ENCODE results near the gene LILRB3.
"Not testable (repeated sequence)": the region's sequence is repeated elsewhere in the genome, so short reads cannot be mapped to it uniquely, and the experiment has no call there.

LILRB3 gene

DNA sequence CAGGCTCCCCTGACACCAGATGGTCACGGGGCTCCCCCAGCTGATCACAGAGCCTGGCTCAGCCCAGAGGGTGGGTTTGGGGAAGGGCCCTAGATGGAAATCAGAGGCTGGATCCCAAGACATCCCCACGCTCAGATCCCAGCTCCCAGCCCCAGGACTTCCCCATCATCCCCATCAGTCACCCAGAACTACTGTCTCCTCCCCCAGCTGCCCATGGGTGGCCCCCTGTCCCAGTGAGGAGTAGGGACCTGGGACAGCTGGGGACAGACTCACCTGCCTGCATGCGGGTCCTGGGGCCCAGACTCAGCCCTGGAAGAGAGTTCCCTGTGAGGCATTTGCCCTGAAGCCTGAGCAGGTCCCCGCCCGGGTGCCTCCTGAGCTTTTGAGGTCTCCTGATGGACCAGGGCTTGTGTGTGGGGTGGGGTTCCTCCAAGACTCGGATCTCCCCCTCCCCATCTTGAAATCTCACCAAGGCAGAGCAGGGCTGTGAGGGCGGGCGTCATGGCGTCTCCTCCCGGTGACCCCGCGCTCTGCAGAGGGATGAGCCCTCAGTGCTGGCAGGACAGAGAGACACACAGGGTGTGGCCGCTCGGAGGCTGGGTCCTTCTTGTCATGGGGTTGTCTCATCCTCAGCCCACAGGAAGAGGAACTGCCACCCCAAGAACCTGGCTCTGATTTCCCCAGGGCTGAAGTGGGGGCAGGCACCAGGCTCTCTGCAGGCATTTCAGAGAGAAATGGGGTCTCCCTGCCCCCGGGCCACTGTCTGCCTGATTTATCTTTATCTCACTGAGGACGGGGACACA is at the start of gene LILRB3:
TSS of gene LILRB3 (minus strand) at position 534 of the 803 bp plus-strand sequence. CDS start at position 503, 31 bp downstream.
- H3K27me3 Mint-ChIP-seq = peaks cover 38% of the 10 kb centered on the region
- not testable (repeated sequence) for H3K4me1 Mint-ChIP-seq, H3K36me3 Mint-ChIP-seq, H3K27ac Mint-ChIP-seq, H3K4me3 Mint-ChIP-seq, H3K9me3 Mint-ChIP-seq
- ATAC-seq = peak; percentile 39

DNA sequence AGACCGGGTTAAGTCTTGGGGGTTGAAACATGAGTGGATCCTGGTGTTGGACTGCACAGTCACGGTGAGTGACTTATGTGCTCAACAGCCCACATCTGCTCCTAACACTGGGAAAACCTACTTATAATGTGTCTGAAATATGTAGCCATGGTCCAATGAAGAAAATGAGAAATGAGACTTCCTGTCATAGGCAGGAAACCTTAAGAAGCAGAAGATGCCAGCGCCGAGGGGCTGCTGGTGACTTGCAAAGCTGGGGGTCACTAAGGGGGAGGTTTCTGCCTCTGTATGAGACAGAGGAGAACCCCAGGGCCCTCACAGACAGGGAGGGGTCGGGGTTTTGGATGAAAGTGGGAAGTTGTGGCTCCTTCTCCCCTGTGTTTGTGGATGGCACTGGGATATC is 49.4 kb upstream of the LILRB3 start:
- not testable (repeated sequence) for H3K9me3 Mint-ChIP-seq

DNA sequence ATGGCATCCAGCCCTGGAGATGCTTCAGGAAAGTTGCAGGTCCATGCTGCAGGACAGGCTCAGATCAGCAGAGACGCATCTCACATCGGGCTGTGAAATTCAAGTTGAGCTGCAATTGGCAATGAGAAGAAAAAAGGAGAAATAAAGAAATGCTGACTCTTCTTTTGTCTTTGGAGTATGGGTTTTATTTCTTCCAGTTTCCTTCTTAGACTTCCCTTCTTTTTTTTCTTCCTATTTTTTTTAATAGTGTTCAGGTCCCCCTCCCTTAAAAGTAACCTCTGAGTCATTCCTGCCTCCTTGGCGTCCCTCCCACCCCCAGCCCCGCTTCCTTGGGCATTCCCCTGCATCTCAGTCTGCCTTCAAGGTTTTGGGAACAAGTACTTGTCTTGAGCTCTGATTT is 48.8 kb upstream of the LILRB3 start:
- not testable (repeated sequence) for H3K36me3 Mint-ChIP-seq, H3K9me3 Mint-ChIP-seq, H3K4me3 Mint-ChIP-seq, ATAC-seq, H3K27ac Mint-ChIP-seq
- peaks cover 48% of the 10 kb centered on the region for H3K27me3 Mint-ChIP-seq
- peaks cover 14% of the 10 kb centered on the region for H3K4me1 Mint-ChIP-seq

More for the DNA sequence above, 49.4 kb upstream of the LILRB3 start:
- peaks cover 48% of the 10 kb centered on the region for H3K27me3 Mint-ChIP-seq
- H3K36me3 Mint-ChIP-seq, H3K4me3 Mint-ChIP-seq, H3K27ac Mint-ChIP-seq, ATAC-seq: not testable (repeated sequence)
- H3K4me1 Mint-ChIP-seq = peaks cover 14% of the 10 kb centered on the region

DNA sequence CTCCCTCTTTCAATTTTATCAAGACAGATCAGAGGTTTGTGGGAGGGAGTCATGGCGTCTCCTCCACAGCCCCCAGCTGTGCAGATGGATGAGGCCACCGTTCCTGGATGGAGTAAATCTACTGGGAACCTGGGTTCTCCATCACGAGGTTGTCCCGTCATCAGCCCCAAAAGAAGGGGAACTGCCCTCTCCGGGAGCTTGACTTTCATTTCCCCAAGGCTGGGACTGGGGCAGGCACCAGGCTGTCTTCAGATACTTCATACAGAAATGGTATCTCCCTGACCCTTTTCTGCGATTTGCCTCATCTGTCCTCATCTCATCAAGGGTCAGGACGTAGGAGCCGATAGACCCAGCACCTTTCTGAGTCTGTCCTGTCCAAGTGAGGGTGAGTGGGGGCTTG is 48.3 kb upstream of the LILRB3 start:
- peak; percentile 47 for ATAC-seq
- peaks cover 45% of the 10 kb centered on the region for H3K27me3 Mint-ChIP-seq
- H3K27ac Mint-ChIP-seq = no peak overlapping the region
- no peaks in the 10 kb centered on the region for H3K9me3 Mint-ChIP-seq
- peaks cover 19% of the 10 kb centered on the region for H3K4me1 Mint-ChIP-seq
- H3K36me3 Mint-ChIP-seq = no peaks in the 10 kb centered on the region
- no peak overlapping the region for H3K4me3 Mint-ChIP-seq

DNA sequence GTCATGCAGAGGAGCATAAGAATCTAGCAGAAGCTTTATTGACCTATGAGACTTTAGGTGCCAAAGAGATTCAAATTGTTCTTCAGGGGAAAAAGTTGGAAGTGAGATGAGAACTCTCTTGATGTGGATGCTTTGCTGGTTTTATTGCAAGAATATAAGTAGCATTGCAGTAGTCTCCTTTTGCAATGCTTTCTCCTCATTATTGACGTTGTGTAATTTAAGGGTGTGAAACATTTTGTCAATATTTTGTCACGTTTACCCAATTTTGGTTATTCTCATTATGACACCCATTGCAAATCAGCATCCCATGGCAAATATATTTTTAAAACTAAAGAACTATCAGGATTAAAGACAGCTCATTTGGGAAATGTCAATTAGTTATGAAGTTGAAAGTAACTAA is 46.1 kb upstream of the LILRB3 start:
- no peaks in the 10 kb centered on the region for H3K36me3 Mint-ChIP-seq
- no peaks in the 10 kb centered on the region for H3K9me3 Mint-ChIP-seq
- H3K27ac Mint-ChIP-seq = no peak overlapping the region
- H3K27me3 Mint-ChIP-seq = peaks cover 36% of the 10 kb centered on the region
- peaks cover 21% of the 10 kb centered on the region for H3K4me1 Mint-ChIP-seq
- no peak for ATAC-seq
- no peak overlapping the region for H3K4me3 Mint-ChIP-seq

DNA sequence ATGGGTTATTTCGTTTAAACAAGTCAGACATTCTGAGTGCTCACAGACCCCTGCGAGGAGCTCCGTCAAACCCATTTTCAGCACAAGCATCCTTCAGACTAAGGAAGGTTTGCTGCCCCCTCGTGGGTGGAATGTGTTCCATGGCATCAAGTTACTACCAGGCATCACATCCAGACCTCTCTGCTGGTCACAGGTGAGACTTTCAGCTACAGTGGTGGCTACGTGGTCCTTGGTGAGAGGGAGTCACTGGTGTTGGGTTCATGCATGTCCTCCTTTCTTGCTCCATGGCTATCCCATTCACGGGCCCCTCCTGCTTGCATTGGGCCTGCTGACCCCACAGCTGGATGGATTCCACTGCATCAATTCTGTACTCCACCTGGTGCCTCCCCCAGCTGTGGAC is 43.3 kb upstream of the LILRB3 start:
- Mint-ChIP-seq H3K27ac (no peak overlapping the region), H3K27me3 (peaks cover 18% of the 10 kb centered on the region), H3K9me3 (no peaks in the 10 kb centered on the region), H3K4me1 (peaks cover 9% of the 10 kb centered on the region), H3K36me3 (no peaks in the 10 kb centered on the region), H3K4me3 (no peak overlapping the region)
- ATAC-seq = peak; percentile 69

DNA sequence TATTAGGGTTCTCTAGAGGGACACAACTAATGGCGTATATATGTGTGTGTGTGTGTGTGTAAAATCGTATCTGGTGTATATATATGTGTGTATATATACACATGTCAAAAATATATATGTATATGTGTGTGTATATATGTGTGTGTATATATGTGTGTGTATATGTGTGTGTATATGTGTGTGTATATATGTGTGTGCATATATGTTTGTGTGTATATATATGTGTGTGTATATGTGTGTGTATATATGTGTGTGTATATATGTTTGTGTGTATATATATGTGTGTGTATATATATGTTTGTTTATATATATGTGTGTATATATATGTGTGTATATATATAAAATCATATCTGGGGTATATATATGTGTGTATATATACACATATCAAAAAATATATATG is 39.7 kb upstream of the LILRB3 start:
- Mint-ChIP-seq H3K36me3 (no peaks in the 10 kb centered on the region), H3K27me3 (peaks cover 16% of the 10 kb centered on the region), H3K4me1 (peaks cover 7% of the 10 kb centered on the region)

DNA sequence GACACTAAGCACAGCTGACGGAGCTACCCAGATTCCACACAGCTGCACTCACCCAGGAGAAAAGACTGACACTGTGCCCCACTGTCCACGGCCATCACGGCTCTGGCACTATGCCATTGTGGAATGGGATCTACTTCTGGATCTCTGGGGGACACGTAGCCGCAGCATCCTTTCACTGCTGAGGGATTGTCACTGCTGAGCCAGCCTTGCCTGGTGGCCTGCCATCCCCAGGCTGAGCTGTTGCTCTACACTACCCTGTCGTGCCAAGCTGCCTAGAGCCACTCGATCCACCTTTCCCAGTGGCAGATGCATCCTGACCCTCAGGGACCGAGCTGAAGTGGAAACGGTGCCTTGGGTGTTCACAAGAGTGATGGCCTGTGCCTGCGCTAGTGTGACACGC is 39.3 kb upstream of the LILRB3 start:
- Mint-ChIP-seq H3K36me3 (no peaks in the 10 kb centered on the region), H3K4me3 (no peak overlapping the region), H3K27ac (no peak overlapping the region), H3K9me3 (no peaks in the 10 kb centered on the region), H3K4me1 (peaks cover 7% of the 10 kb centered on the region), H3K27me3 (peaks cover 19% of the 10 kb centered on the region)
- ATAC-seq = no peak

More for the DNA sequence above, 39.7 kb upstream of the LILRB3 start:
- Mint-ChIP-seq H3K9me3 (no peaks in the 10 kb centered on the region), H3K4me3 (no peak overlapping the region), H3K27ac (no peak overlapping the region)
- ATAC-seq = no peak

DNA sequence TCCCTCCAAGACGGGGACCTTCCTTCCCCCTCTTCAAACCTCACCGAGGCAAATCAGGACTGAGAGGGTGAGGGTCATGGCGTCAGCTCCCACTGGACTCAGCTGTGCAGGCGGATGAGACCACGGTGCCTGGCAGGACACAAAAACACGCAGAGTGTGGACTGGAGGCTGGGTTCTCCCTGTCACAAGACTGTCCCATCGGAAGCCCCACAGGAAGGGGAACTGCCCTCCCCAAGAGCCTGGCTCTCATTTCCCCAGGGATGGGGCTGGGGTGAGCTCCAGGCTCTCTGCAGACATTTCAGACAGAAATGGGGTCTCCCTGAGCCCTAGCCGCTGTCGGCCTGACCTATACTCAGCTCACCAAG is 34.3 kb upstream of the LILRB3 start, which contains the start of gene LILRB5:
TSS of gene LILRB5 (minus strand) at position 158 of the 365 bp plus-strand sequence. CDS start at position 78, 80 bp downstream.
- Mint-ChIP-seq H3K4me1 (no peaks in the 10 kb centered on the region), H3K36me3 (no peaks in the 10 kb centered on the region), H3K27me3 (peaks cover 47% of the 10 kb centered on the region), H3K9me3 (no peaks in the 10 kb centered on the region), H3K27ac (no peak within 1 kb of the TSS), H3K4me3 (no peak within 1 kb of the TSS)
- no peak for ATAC-seq

DNA sequence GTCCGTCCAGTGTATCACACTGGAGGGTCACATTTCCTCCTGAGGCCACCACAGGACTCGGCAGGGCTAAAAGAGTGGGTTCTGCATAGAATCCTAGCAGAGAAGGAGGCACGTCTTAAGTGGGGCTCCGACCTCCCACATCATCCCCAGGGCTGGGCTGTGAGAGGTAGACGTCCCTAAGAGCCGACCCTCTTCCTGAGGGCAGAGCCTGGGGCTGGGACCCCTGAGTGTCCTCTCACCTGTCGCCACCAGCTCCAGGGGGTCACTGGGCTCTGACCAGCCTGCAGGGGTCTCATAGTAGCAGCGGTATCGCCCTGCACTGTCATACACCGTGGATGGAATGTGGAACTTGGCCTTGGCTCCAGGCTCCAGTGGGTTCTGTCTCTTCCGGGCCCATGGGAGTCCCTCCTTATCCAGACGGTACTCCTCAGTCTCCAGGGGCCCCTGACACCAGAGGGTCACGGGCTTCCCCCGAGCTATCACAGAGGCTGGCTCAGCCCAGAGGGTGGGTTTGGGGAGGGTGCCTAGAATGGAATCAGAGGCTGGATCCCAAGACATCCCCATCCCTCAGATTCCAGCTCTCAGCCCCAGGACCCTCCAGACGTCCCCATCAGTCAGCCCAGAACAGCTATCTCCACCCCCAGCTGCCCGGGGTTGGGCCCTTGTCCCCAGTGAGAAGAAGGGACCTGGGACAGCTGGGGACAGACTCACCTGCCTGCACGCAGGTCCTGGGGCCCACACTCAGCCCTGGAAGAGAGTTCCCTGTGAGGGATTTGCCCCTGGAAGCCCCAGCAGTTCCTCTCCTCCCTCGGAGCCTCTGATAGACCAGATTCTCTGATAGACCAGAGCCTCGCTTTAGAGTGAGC is 33.7 kb upstream of the LILRB3 start:
- H3K4me1 Mint-ChIP-seq = no peaks in the 10 kb centered on the region
- H3K4me3 Mint-ChIP-seq = no peak overlapping the region
- ATAC-seq = no peak
- no peaks in the 10 kb centered on the region for H3K9me3 Mint-ChIP-seq
- H3K36me3 Mint-ChIP-seq = no peaks in the 10 kb centered on the region
- H3K27me3 Mint-ChIP-seq = peaks cover 53% of the 10 kb centered on the region
- no peak overlapping the region for H3K27ac Mint-ChIP-seq

DNA sequence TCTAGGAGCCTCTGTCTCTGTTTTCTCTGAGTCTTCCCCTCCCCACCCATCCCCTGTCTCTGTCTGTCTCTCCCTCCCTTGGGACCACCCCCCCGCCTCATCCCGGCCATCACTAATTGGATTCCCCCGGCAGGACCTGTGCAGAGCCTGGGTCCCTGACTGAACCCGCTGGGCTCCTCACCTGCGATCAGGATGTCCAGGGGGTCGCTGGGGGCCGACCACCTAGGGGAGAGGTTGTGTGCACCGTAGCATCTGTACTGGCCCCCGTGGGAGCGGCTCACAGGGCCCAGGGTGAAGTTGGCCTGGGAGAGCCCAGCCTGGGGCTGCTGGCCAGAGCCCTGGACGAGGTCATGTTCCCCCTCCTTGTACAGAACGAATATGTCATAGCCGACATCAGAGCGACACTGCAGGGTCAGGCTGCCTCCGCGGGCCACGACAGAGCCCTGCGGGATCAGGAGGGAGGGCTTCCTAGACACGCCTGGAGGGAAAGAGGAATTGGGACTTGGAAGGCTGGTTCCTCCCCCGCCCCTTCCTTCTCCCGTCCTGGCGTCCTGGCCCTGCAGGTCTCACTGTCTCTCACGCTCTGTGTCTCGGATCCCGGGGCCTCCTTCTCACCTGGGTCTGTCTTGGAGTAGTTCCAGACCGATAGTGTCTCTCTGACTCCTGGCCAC is 32.4 kb upstream of the LILRB3 start:
- peaks cover 5% of the 10 kb centered on the region for H3K4me1 Mint-ChIP-seq

DNA sequence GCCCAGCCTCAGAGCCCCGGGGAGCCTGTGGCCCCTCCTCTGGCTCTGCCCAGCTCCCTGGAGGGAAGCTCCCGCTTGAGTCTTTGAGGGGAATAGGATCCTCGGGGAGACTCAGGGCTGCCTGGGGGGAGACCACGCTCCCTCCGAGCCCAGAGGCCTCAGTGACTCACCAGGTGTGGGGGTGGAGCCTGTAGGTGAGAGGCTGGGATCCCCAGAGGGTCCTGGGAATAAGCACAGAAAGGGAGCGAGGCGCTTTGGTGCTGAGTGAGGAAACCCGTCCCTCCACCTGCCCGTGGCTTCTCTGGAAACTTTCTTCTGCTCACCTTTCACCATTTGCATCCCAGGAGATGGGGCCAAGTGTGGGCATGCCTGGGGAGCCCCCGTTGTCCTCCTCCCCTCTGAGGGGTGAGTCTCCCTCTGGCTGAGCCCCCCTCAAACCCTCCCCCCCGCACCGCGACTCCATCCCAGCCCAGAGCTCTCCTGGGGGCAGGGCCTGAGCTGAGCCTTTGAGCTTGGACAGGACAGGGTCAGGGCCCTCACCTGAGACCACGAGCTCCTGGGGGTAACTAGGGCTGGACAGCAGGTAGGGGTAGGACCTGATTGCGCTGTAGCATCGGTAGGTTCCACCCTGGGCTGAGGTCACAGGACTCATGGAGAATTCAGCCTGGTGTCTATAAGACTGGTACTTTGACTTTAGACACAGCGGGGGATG is 31.5 kb upstream of the LILRB3 start:
- H3K4me1 Mint-ChIP-seq = peaks cover 6% of the 10 kb centered on the region
- H3K27me3 Mint-ChIP-seq = peaks cover 67% of the 10 kb centered on the region
- no peak for ATAC-seq
- H3K27ac Mint-ChIP-seq = no peak overlapping the region
- H3K4me3 Mint-ChIP-seq = no peak overlapping the region
- no peaks in the 10 kb centered on the region for H3K9me3 Mint-ChIP-seq
- H3K36me3 Mint-ChIP-seq = no peaks in the 10 kb centered on the region

More for the DNA sequence above, 32.4 kb upstream of the LILRB3 start:
- H3K9me3 Mint-ChIP-seq = no peaks in the 10 kb centered on the region
- no peak for ATAC-seq
- H3K27me3 Mint-ChIP-seq = peaks cover 65% of the 10 kb centered on the region
- no peak overlapping the region for H3K27ac Mint-ChIP-seq
- no peaks in the 10 kb centered on the region for H3K36me3 Mint-ChIP-seq
- no peak overlapping the region for H3K4me3 Mint-ChIP-seq

DNA sequence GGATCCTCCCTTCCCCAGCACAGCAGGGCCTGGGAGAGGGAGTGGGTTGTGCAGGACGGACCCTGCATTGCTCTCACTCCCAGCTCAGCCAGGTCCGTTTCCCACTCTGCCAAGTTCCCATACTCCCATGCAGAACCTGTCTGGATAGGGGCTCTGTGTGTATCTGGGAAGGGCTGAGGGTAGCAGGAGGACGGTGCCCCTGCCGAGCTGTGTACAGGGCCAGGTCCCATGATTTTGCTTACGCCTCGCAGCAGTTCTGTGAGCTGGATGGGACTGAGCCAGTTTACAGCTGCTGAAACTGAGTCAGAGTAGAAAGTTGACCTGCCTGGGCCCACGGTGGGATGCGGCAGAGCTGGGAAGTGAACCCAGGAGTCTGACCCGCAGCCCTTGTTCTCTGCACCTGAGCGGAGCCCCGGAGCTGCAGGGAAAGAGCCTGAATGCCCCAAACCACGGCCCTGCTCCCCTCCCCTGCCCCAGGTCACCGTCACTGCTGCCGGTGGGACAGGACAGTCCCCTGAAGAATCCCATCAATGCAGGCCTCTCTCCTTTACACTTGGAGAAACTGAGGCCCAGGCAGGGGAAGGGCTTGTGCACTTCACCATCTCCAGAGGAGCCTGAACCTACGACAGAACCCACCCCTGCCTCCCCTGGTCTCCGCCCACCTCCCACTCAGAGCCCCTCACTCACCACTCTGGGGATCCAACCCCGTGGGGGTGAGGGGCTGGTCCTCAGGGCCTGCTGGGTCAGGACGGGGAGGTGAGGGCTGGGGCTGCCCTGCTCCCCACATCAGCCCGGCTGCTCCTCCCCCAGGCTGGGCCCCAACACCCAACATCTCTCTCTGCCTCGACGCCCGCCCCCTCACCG is 30.8 kb upstream of the LILRB3 start:
- H3K27ac Mint-ChIP-seq = no peak overlapping the region
- no peaks in the 10 kb centered on the region for H3K36me3 Mint-ChIP-seq
- peaks cover 7% of the 10 kb centered on the region for H3K4me1 Mint-ChIP-seq
- H3K27me3 Mint-ChIP-seq = peaks cover 67% of the 10 kb centered on the region
- no peaks in the 10 kb centered on the region for H3K9me3 Mint-ChIP-seq
- no peak overlapping the region for H3K4me3 Mint-ChIP-seq
- no peak for ATAC-seq

DNA sequence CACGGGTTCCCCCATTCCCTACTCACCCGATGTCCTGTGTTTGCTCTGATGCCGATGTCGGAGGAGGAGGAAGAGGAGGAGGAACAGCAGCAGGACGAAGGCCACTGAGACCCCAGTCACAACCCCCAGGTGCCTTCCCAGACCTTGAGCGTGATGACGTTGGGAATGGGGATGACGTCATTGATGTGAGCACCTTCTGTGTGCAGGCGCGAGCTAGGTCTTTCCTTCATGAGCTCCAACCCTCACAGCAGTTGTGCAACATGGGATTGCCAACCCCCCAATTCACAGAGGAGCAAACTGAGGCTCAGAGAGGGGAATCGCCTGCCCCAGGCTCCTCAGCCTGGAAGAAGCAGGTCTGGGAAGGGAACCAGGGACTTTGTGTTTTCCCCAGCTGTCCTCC is 30.0 kb upstream of the LILRB3 start:
- Mint-ChIP-seq H3K36me3 (no peaks in the 10 kb centered on the region), H3K9me3 (no peaks in the 10 kb centered on the region), H3K27ac (no peak overlapping the region), H3K4me3 (no peak overlapping the region), H3K4me1 (peaks cover 14% of the 10 kb centered on the region), H3K27me3 (peaks cover 69% of the 10 kb centered on the region)
- no peak for ATAC-seq

All from stimulated activated memory B cell treated with anti-CD40 and anti-IgM and Interleukin-4, amounts not matched to agents 10 μg/mL and 1 μg/mL and 100 μg/mL, for 72 hours (primary cell).